HCT116 (cell line): ENCODE results near the gene CFAP97D2.

Experiments used
- CBX3 ChIP-seq: IDR thresholded peaks from 2 replicates; pipeline ENCODE4 v1.6.1; 2012; ENCODE audit warnings: low read depth
- ELF1 ChIP-seq: IDR thresholded peaks from 2 replicates; pipeline ENCODE4 v1.6.1; 2012; ENCODE audit warnings: low read depth, borderline replicate concordance
- EZH2 ChIP-seq: fragments of 200-600 bp; sonication (generic); IDR thresholded peaks from 2 replicates; pipeline ENCODE4 v1.6.1; 2017; ENCODE audit warnings: antibody characterized with exemption, mixed run types
- POLR2AphosphoS5 ChIP-seq: IDR thresholded peaks from 2 replicates; pipeline ENCODE4 v1.6.1; 2011; ENCODE audit warnings: mild to moderate bottlenecking, low read depth, low read length, moderate library complexity
- RAD21 ChIP-seq: IDR thresholded peaks from 2 replicates; pipeline ENCODE4 v1.6.1; 2012; ENCODE audit warnings: low read depth, mild to moderate bottlenecking
- YY1 ChIP-seq: IDR thresholded peaks from 2 replicates; pipeline ENCODE4 v1.6.1; 2011; ENCODE audit warnings: low read length, low read depth, moderate library complexity, mild to moderate bottlenecking; ENCODE audit not compliant: insufficient replicate concordance; ENCODE audit errors: extremely low read depth
- TF ChIP-seq, protein P1 (sequence below), 3 experiments: fragments of 200-600 bp in 1 of 3; sonication (generic) in 1 of 3; IDR thresholded peaks in 2 of 3; conservative IDR thresholded peaks in 1 of 3; 2 replicates each; pipeline ENCODE4 v1.5.1; 2012 to 2017; ENCODE audit warnings: low read depth in 2 of 3, low read length in 2 of 3, antibody characterized with exemption in 1 of 3, borderline replicate concordance in 1 of 3, control low read depth in 1 of 3, mild to moderate bottlenecking in 1 of 3, mixed read lengths in 1 of 3, mixed run types in 1 of 3, moderate library complexity in 1 of 3; ENCODE audit not compliant: insufficient read depth in 1 of 3
- TF ChIP-seq, protein P2 (sequence below): IDR thresholded peaks from 2 replicates; pipeline ENCODE4 v1.6.1; 2012

DNA sequence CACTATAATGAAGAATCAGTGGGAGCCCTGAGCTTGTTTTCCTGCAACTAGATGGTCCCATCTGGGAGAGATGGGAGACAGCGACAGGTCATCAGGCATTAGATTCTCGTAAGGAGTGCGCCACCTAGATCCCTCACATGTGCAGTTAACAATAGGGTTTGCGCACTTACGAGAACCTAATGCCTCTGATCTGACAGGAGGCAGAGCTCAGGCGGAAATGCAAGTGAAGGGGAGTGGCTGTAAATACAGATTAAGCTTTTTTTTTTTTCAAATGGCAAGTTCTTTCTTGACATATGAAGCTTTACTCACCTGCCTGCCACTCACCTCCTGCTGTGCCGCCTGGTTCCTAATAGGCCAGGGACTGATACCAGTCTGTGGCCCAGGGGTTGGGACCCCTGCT is 70.0 kb downstream of the CFAP97D2 start:
- TF ChIP-seq, protein P1, sequence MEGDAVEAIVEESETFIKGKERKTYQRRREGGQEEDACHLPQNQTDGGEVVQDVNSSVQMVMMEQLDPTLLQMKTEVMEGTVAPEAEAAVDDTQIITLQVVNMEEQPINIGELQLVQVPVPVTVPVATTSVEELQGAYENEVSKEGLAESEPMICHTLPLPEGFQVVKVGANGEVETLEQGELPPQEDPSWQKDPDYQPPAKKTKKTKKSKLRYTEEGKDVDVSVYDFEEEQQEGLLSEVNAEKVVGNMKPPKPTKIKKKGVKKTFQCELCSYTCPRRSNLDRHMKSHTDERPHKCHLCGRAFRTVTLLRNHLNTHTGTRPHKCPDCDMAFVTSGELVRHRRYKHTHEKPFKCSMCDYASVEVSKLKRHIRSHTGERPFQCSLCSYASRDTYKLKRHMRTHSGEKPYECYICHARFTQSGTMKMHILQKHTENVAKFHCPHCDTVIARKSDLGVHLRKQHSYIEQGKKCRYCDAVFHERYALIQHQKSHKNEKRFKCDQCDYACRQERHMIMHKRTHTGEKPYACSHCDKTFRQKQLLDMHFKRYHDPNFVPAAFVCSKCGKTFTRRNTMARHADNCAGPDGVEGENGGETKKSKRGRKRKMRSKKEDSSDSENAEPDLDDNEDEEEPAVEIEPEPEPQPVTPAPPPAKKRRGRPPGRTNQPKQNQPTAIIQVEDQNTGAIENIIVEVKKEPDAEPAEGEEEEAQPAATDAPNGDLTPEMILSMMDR (IDR thresholded peaks at IDR 0.05 in 2 of 3, conservative IDR thresholded peaks at IDR 0.05 in 1 of 3; ENCODE audit: borderline replicate concordance in 1 of 3, insufficient read depth in 1 of 3, low read depth in 2 of 3, low read length in 2 of 3) = no peak
- TF ChIP-seq CBX3 (no peak), ELF1 (no peak), POLR2AphosphoS5 (no peak), RAD21 (no peak), EZH2 (no peak), YY1 (no peak)
- TF ChIP-seq, protein P2, sequence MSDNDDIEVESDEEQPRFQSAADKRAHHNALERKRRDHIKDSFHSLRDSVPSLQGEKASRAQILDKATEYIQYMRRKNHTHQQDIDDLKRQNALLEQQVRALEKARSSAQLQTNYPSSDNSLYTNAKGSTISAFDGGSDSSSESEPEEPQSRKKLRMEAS = no peak
